Cardiac muscle cell (in vitro differentiated cells and primary cell): Measurements from ENCODE around the gene KRT37. TPM values are rescaled to one million over a fixed set of nuclear protein-coding genes. Genes with fewer than 3 reads are reported as not detected.

ENCODE experiments used
- DNase-seq, 2 donors: peaks; one replicate each; pipeline versions ENCODE4 v3.0.0 to v3.0.0-alpha.2; 2010 to 2017; ENCODE audit warnings: low read depth in 1 of 2, low spot score in 1 of 2
- H3K27ac ChIP-seq: fragments of 200-600 bp; sonication (generic); 2 replicates; pipeline ENCODE4 v1.5.1; 2016
- H3K27me3 ChIP-seq: fragments of 200-600 bp; sonication (generic); 2 replicates; pipeline ENCODE4 v1.6.0; 2016; ENCODE audit warnings: control low read depth
- H3K36me3 ChIP-seq: fragments of 200-600 bp; sonication (generic); 2 replicates; pipeline ENCODE4 v1.5.1; 2016; ENCODE audit warnings: control low read depth
- H3K4me1 ChIP-seq: fragments of 200-600 bp; sonication (generic); 2 replicates; pipeline ENCODE4 v1.8.1; 2017; ENCODE audit warnings: low read depth, mild to moderate bottlenecking, mixed run types
- H3K4me3 ChIP-seq: fragments of 200-600 bp; sonication (generic); 2 replicates; pipeline ENCODE4 v1.5.1; 2016; ENCODE audit warnings: mild to moderate bottlenecking
- H3K9me3 ChIP-seq: fragments of 200-600 bp; sonication (generic); 2 replicates; pipeline ENCODE4 v1.5.1; 2017; ENCODE audit warnings: low read depth, mild to moderate bottlenecking, control low read depth
- polyA plus RNA-seq: library from polyadenylated mRNA; unstranded; fragments of >200 nt; fragmentation: Nextera tagmentation; extraction: Ambion mirVana; gene quantifications from 2 replicates; pipeline ENCODE4 v1.2.1, GENCODE V29; 2016
- total RNA-seq: library from RNA; depleted of rRNA; stranded (reverse); fragments of >200 nt; gene quantifications from 2 replicates; pipeline ENCODE4 v1.2.3, GENCODE V29; 2016
- TF ChIP-seq, protein P1 (sequence below): IDR thresholded peaks from 2 replicates; pipeline ENCODE4 v1.5.1; 2012; ENCODE audit warnings: low read depth, mild to moderate bottlenecking, low read length

The KRT37 gene
- total and polyA plus RNA-seq, 2 experiments from 2014 or later, result not detected

DNA sequence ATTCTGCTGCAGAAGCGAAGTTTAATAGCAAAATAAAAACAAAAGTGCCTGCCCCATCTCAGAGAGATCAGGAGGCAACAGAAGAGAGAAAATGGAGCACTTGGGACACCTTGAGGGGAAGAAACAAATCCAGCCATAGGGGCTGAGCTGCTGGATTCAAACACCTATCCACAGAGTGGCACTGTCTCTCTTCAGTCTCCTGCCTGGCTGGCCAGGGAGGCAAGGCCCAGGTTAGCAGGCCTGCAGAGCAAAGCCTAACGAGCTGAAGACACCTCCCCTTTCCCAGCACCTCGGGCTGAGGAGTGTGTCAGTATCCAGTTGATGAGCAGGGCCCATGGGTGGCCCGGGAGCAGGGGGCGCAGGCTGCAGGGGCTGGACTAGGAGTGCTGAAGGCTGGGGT, 18.2 kb downstream of the KRT37 start:
- Histone ChIP-seq H3K36me3 (no peaks in the 10 kb centered on the region), H3K4me3 (no peak overlapping the region), H3K27me3 (peaks cover 5% of the 10 kb centered on the region), H3K4me1 (peaks cover 6% of the 10 kb centered on the region), H3K9me3 (no peaks in the 10 kb centered on the region), H3K27ac (no peak overlapping the region)
- TF ChIP-seq, protein P1, sequence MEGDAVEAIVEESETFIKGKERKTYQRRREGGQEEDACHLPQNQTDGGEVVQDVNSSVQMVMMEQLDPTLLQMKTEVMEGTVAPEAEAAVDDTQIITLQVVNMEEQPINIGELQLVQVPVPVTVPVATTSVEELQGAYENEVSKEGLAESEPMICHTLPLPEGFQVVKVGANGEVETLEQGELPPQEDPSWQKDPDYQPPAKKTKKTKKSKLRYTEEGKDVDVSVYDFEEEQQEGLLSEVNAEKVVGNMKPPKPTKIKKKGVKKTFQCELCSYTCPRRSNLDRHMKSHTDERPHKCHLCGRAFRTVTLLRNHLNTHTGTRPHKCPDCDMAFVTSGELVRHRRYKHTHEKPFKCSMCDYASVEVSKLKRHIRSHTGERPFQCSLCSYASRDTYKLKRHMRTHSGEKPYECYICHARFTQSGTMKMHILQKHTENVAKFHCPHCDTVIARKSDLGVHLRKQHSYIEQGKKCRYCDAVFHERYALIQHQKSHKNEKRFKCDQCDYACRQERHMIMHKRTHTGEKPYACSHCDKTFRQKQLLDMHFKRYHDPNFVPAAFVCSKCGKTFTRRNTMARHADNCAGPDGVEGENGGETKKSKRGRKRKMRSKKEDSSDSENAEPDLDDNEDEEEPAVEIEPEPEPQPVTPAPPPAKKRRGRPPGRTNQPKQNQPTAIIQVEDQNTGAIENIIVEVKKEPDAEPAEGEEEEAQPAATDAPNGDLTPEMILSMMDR, result no peak
- no peak for DNase-seq

DNA sequence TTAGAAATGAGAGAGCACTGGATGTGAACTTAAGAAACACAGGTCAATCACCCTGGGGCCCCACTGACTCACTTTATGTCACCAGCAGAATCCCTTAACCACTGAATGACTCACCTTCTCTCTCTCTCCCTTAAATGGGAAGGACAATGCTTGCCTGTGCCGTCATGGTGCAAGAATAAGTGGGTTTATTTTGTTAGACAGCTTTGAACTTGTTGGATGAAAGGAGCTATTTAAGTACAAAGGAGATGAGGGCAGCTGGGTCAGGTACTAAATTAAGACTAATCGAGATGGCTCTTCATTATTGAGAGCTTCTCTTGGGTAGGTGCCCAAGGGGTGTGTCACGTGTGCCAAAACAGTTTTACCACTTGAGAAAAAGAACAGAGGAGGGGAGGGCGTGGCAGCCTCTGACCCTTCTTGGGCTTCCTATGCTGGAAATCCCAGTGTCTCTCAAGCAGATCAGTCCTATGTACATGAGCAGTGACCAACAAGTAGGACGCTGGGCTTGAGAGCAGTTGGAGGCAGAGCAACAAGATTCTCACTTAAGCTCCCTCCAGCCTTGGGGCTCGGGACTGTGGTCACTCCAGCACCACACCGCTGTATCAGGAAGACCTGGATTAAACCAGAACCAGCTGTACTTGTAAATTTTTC, 20.2 kb downstream of the KRT37 start:
- TF ChIP-seq, protein P1, result no peak
- no peaks in the 10 kb centered on the region for H3K36me3 ChIP-seq
- no peak overlapping the region for H3K4me3 ChIP-seq
- H3K9me3 ChIP-seq, result no peaks in the 10 kb centered on the region
- peaks cover 5% of the 10 kb centered on the region for H3K27me3 ChIP-seq
- H3K27ac ChIP-seq, result no peak overlapping the region
- H3K4me1 ChIP-seq, result peaks cover 6% of the 10 kb centered on the region
- DNase-seq, result peak in 1 of 2 donors; percentile 78

DNA sequence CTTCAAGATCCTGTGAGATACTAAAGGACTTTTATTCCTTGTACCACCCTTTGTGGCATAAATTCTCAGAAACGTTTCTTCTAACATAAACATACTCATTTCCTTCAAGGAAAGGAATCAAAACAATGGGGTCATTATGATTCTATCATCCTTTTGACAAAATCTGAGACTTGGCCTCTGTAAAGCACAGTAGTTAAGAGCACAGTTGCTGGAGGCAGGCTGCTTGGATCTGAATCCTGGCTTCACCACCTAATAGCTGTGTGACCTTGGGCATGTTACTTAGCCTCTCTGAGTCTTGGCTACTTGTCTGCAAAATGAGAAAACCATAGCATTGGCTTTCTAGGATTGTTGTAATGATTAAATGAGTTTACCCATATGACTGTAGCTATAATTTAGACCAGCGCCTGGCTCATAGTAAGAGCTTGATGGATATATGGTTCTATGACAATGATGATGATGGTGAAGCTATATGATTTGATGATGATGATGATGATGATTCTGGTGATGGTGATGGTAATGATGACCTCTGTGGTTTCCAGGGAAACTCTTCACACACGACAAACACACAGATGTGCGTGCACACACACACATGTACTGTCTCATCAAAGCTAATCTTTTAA, 20.9 kb downstream of the KRT37 start:
- DNase-seq, result no peak
- TF ChIP-seq, protein P1, result no peak
- H3K4me3 ChIP-seq, result no peak overlapping the region
- no peaks in the 10 kb centered on the region for H3K9me3 ChIP-seq
- H3K36me3 ChIP-seq, result no peaks in the 10 kb centered on the region
- H3K27ac ChIP-seq, result no peak overlapping the region
- H3K4me1 ChIP-seq, result peaks cover 6% of the 10 kb centered on the region
- H3K27me3 ChIP-seq, result peaks cover 3% of the 10 kb centered on the region

DNA sequence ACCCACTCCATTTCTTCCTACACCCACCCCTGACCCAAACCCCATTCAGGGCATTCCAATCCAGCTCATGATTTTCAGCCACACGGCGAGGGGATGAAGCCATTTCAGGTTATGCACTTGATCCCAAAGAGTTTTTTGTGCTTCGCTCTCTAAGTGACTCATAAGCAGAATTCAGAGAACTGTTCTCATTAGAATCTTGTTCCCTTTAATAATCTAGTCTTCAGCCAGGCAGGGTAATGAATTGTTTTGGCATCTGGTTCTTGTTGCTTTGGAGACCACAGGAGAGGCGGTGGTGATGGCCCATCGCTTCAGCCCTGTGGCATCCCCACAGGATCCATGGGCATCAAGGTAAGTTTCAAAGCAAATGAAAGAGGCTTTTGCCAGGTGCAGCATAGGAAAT, 22.2 kb downstream of the KRT37 start:
- Histone ChIP-seq H3K4me3 (no peak overlapping the region), H3K9me3 (no peaks in the 10 kb centered on the region), H3K27me3 (peaks cover 3% of the 10 kb centered on the region), H3K36me3 (no peaks in the 10 kb centered on the region), H3K27ac (no peak overlapping the region), H3K4me1 (peaks cover 6% of the 10 kb centered on the region)
- no peak for DNase-seq
- TF ChIP-seq, protein P1, result no peak

DNA sequence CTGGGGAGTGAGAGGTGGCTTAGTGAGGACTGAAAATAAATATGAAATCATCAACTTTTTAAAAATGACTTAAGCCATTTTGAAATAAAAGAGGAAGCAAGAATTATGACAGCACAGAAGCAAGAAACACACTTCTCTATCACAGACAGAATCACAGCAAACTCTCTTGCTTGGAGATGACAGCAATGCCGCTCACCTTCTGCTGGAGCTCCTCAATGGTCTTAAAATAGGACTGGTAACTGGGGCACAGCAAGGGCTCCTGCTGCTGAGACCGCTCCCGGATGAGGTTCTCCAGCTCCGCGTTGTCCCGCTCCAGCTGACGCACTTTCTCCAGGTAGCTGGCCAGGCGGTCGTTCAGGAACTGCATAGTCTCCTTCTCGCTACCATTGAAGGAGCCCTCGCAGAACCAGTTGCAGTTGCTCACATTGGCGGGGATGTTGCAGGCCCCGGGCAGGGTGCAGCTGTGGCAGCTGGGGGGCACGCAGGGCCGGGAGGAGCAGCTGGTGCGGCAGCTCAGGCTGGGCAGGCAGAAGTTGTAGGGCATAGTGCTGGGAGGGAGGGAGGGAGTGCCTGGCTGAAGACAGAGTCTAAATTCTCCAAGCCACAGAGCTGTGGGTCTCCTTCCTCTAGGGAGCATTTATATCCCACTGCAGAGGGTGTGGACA, 27.3 kb downstream of the KRT37 start, which contains the start of gene KRT31:
KRT31 (minus strand) TSS at position 613 of the 665 bp plus-strand sequence; CDS start at position 544, 69 bp downstream.
- H3K4me3 ChIP-seq, result no peak within 1 kb of the TSS
- TF ChIP-seq, protein P1, result no peak

More for the DNA sequence above, 27.3 kb downstream of the KRT37 start, which contains the start of gene KRT31:
- Histone ChIP-seq H3K36me3 (no peaks in the 10 kb centered on the region), H3K9me3 (no peaks in the 10 kb centered on the region), H3K27ac (no peak within 1 kb of the TSS), H3K4me1 (peaks cover 3% of the 10 kb centered on the region), H3K27me3 (no peaks in the 10 kb centered on the region)
- no peak for DNase-seq
